NCI-H748 treated with DMSO at 0.1 percent for 48 hours (cell line): Measurements from ENCODE around the gene SLC13A5.
"Not testable (repeated sequence)": the region's sequence is repeated elsewhere in the genome, so short reads cannot be mapped to it uniquely, and the experiment has no call there.

Experiments
- DNase-seq: peaks from one replicate; lab custom pipeline; 2025; lab: John Stamatoyannopoulos, UW

The SLC13A5 gene

GRCh38 chr17:6684460-6684783 is 28.7 kb downstream of the SLC13A5 start:
- DNase-seq = no peak

- no peak for DNase-seq
Observed at GRCh38 chr17:6683730-6684459, 29.3 kb downstream of the SLC13A5 start.

- no peak for DNase-seq
Observed at GRCh38 chr17:6683081-6683684, 30.0 kb downstream of the SLC13A5 start.

- no peak for DNase-seq
Observed at GRCh38 chr17:6682339-6682738, 30.8 kb downstream of the SLC13A5 start.

GRCh38 chr17:6681671-6682070 is 31.5 kb downstream of the SLC13A5 start:
- DNase-seq = no peak

GRCh38 chr17:6681176-6681575 is 32.0 kb downstream of the SLC13A5 start:
- DNase-seq = no peak

GRCh38 chr17:6679241-6679640 is 33.9 kb downstream of the SLC13A5 start:
- no peak for DNase-seq

- no peak for DNase-seq
Observed at GRCh38 chr17:6677946-6678345, 35.2 kb downstream of the SLC13A5 start.

GRCh38 chr17:6677158-6677831 is 35.9 kb downstream of the SLC13A5 start:
- DNase-seq = no peak

- DNase-seq = no peak
Observed at GRCh38 chr17:6676802-6677157, 36.4 kb downstream of the SLC13A5 start.

GRCh38 chr17:6675201-6675825 is 37.9 kb downstream of the SLC13A5 start:
- DNase-seq = no peak

- DNase-seq = no peak
Observed at GRCh38 chr17:6674586-6674985, 38.6 kb downstream of the SLC13A5 start.

GRCh38 chr17:6671431-6671830 is 41.7 kb downstream of the SLC13A5 start:
- DNase-seq = no peak

- DNase-seq = no peak
Observed at GRCh38 chr17:6670999-6671398, 42.2 kb downstream of the SLC13A5 start.

GRCh38 chr17:6670571-6670970 is 42.6 kb downstream of the SLC13A5 start:
- no peak for DNase-seq

GRCh38 chr17:6669479-6670212 is 43.5 kb downstream of the SLC13A5 start:
- DNase-seq = no peak

GRCh38 chr17:6668727-6669425 is 44.3 kb downstream of the SLC13A5 start:
- no peak for DNase-seq

GRCh38 chr17:6668219-6668618 is 45.0 kb downstream of the SLC13A5 start:
- no peak for DNase-seq

- no peak for DNase-seq
Observed at GRCh38 chr17:6667516-6667915, 45.7 kb downstream of the SLC13A5 start.

GRCh38 chr17:6666557-6666956 is 46.6 kb downstream of the SLC13A5 start:
- DNase-seq = no peak

GRCh38 chr17:6666077-6666521 is 47.1 kb downstream of the SLC13A5 start:
- peak; percentile 51 for DNase-seq

- DNase-seq = not testable (repeated sequence)
Observed at GRCh38 chr17:6663200-6663599, 50.0 kb downstream of the SLC13A5 start.
